Measurements from ENCODE around the gene GPD1. TPM values are rescaled to one million over a fixed set of nuclear protein-coding genes. Genes with fewer than 3 reads are reported as not detected.

The GPD1 gene
- total RNA-seq, 5 donors from 2014 or later (not counting 1 experiment from before 2014, with no cell fraction given), result 0.41 to 1.1 (median 0.86) TPM

DNA sequence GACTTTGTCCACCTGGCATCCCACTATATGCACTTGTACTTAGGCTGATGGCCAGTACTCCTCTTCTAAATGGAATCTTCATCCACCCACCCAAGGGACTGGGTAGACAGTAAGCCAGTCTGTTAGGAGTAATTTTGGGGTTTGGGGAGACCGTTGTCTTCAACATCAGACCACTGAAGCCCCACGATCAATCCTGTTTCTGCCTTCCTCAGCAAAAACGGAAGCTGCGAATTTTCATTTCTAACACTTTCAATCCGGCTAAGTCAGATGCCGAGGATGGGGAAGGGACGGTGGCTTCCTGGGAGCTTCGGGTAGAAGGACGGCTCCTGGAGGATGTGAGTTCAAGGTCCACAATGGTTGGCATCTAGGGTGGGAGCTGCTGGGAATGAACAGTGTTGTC lies 16.7 kb upstream of the GPD1 start:
- Histone ChIP-seq H3K4me3 (ENCODE audit: control insufficient read depth in 1 of 2, extremely low read depth in 1 of 2, low read length in 1 of 2) (no peak overlapping the region), H3K27ac (ENCODE audit: low read length) (no peak overlapping the region), H3K9me3 (no peaks in the 10 kb centered on the region), H3K4me1 (ENCODE audit: control insufficient read depth in 1 of 2, extremely low read depth in 1 of 2, insufficient read depth in 2 of 2, low read length in 2 of 2) (peaks cover 10 to 17% of the 10 kb centered on the region in 2 experiments), H3K36me3 (ENCODE audit: control insufficient read depth in 2 of 2, extremely low read depth in 1 of 2, insufficient read depth in 1 of 2, low read length in 1 of 2) (peaks cover 10 to 45% of the 10 kb centered on the region in 2 donors), H3K27me3 (replicated peaks in 1 of 2; ENCODE audit: control insufficient read depth in 2 of 2, extremely low read depth in 1 of 2, insufficient read depth in 2 of 2, low read length in 1 of 2) (no peaks in the 10 kb centered on the region)
- Mint-ChIP-seq H3K4me3 (peak overlapping the region in 1 of 3 donors; percentile 34), H3K27ac (no peak overlapping the region), H3K4me1 (peaks cover 40 to 44% (median 40%) of the 10 kb centered on the region in 3 donors), H3K36me3 (peaks cover 32% of the 10 kb centered on the region), H3K9me3 (no peaks in the 10 kb centered on the region), H3K27me3 (no peaks in the 10 kb centered on the region)
- ATAC-seq (replicated peaks in 1 of 4), result no peak
- no peak for DNase-seq
- POLR2A ChIA-PET, result interaction anchor here in 1 of 2 donors (0.6 kb wide), 1 partner anchor 31 kb away, joined by 5 read pairs; no protein-coding TSS in a partner anchor
- WGBS (ENCODE audit: insufficient coverage), result 98% methylated on average over 8 of the region's 9 CpGs
- CTCF ChIA-PET, result interaction anchor here (0.8 to 6.9 kb wide), 4 partner anchors 16 to 62 kb away, joined by 4 to 94 read pairs (median 6); partner anchors contain the start of genes COX14 (in 1 of the 2) and RACGAP1 (in 1 of the 2)

DNA sequence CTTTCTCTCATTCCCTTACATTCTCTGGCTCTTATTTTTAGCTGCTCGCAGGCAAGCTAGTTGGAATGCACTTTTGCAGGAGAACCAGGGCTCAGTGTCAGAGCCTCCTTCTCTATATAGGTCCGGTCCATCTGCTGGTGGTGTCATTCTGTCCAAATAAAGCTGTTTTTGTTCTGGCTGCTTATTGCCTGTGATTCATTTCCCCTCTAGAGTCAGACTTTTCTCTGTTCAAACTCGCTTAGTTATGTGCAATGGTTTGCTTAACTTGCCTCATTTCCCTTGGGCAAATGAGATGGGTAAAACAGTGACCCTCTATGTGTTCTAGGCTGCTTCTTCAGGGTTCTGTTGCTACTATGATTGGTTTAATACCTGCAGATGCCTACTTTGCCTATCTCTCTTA lies 15.8 kb upstream of the GPD1 start:
- ChIA-PET CTCF (interaction anchor here (0.5 to 6.9 kb wide), 6 partner anchors 16 to 923 kb away, joined by 3 to 94 read pairs (median 4); partner anchors contain the start of genes COX14 (in 1 of the 2), GPD1 (in 1 of the 2) and RACGAP1 (in 1 of the 2)), POLR2A (interaction anchor here in 1 of 2 donors (0.6 kb wide), 1 partner anchor 30 kb away, joined by 5 read pairs; no protein-coding TSS in a partner anchor)
- H3K36me3 ChIP-seq (ENCODE audit: control insufficient read depth in 2 of 2, extremely low read depth in 1 of 2, insufficient read depth in 1 of 2, low read length in 1 of 2), result peaks cover 10 to 52% of the 10 kb centered on the region in 2 donors
- no peaks in the 10 kb centered on the region for H3K27me3 ChIP-seq (replicated peaks in 1 of 2; ENCODE audit: control insufficient read depth in 2 of 2, extremely low read depth in 1 of 2, insufficient read depth in 2 of 2, low read length in 1 of 2)
- 90% methylated on average over 3 of the region's 3 CpGs for WGBS (ENCODE audit: insufficient coverage)
- no peaks in the 10 kb centered on the region for H3K9me3 Mint-ChIP-seq
- H3K27me3 Mint-ChIP-seq, result no peaks in the 10 kb centered on the region
- no peak overlapping the region for H3K4me3 Mint-ChIP-seq
- ATAC-seq (replicated peaks in 1 of 4), result no peak
- H3K9me3 ChIP-seq, result no peaks in the 10 kb centered on the region
- H3K36me3 Mint-ChIP-seq, result peaks cover 32% of the 10 kb centered on the region
- H3K4me3 ChIP-seq (ENCODE audit: control insufficient read depth in 1 of 2, extremely low read depth in 1 of 2, low read length in 1 of 2), result no peak overlapping the region
- H3K27ac Mint-ChIP-seq, result peak overlapping the region; percentile 11 to 50
- peaks cover 40 to 44% (median 40%) of the 10 kb centered on the region in 3 donors for H3K4me1 Mint-ChIP-seq
- DNase-seq, result no peak
- H3K4me1 ChIP-seq (ENCODE audit: control insufficient read depth in 1 of 2, extremely low read depth in 1 of 2, insufficient read depth in 2 of 2, low read length in 2 of 2), result peaks cover 10 to 17% of the 10 kb centered on the region in 2 experiments
- no peak overlapping the region for H3K27ac ChIP-seq (ENCODE audit: low read length)

DNA sequence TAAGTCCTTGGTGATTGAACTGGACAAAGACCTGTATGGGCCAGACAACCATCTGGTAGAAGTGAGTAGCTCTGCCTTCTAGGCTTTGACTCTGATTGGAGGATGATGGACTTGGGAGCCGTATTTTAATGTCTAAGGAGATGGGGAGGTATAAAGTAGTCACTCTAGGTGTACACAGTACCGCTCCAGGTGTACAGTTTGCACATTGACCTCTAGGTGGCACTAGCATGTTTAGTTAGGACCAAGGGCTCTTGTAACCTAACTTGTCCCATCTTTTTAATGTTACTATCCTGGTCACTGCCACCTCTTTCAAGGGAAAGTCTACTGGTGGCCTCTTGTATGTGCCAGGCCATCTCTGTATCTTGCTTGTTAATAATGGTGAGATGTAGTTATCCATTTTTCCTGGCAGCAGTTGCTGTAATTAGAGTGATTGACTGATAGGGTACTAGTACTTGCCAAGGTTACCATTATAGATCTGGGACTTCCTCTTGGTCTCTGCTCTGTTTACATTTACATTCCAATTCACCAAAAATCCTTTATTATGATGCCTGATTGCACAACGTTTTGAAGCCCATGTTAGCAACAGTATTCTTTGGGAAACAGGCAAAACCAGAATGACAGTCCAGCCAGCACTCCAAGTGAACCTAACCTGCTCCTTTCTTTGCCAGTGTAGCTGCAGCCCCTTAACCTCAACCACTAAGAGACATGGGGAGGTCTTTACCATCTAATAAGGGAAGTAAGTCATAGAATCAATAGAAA lies 15.1 kb upstream of the GPD1 start:
- Mint-ChIP-seq H3K27me3 (no peaks in the 10 kb centered on the region), H3K4me3 (no peak overlapping the region), H3K9me3 (no peaks in the 10 kb centered on the region), H3K36me3 (peaks cover 33% of the 10 kb centered on the region), H3K4me1 (peaks cover 35 to 39% (median 35%) of the 10 kb centered on the region in 3 donors), H3K27ac (peak overlapping the region; percentile 12 to 73)
- H3K27ac ChIP-seq (ENCODE audit: low read length), result no peak overlapping the region
- WGBS (ENCODE audit: insufficient coverage), result 5% methylated on average over 3 of the region's 3 CpGs
- H3K9me3 ChIP-seq, result no peaks in the 10 kb centered on the region
- H3K4me1 ChIP-seq (ENCODE audit: control insufficient read depth in 1 of 2, extremely low read depth in 1 of 2, insufficient read depth in 2 of 2, low read length in 2 of 2), result peaks cover 10 to 15% of the 10 kb centered on the region in 2 experiments
- peaks cover 10 to 59% of the 10 kb centered on the region in 2 donors for H3K36me3 ChIP-seq (ENCODE audit: control insufficient read depth in 2 of 2, extremely low read depth in 1 of 2, insufficient read depth in 1 of 2, low read length in 1 of 2)
- H3K27me3 ChIP-seq (replicated peaks in 1 of 2; ENCODE audit: control insufficient read depth in 2 of 2, extremely low read depth in 1 of 2, insufficient read depth in 2 of 2, low read length in 1 of 2), result no peaks in the 10 kb centered on the region
- ChIA-PET CTCF (interaction anchor here (0.5 to 6.9 kb wide), 9 partner anchors 13 to 922 kb away, joined by 3 to 94 read pairs (median 3); partner anchors contain the start of gene COX14 (in 1 of the 2)), POLR2A (interaction anchor here in 1 of 2 donors (0.5 kb wide), 1 partner anchor 76 kb away, joined by 4 read pairs; no protein-coding TSS in a partner anchor)
- DNase-seq, result peak in 27 of 35 experiments; percentile 11 to 78 (median 40)
- peak in 3 of 4 experiments; percentile 23 to 35 (median 26) for ATAC-seq (replicated peaks in 1 of 4)
- no peak overlapping the region for H3K4me3 ChIP-seq (ENCODE audit: control insufficient read depth in 1 of 2, extremely low read depth in 1 of 2, low read length in 1 of 2)

DNA sequence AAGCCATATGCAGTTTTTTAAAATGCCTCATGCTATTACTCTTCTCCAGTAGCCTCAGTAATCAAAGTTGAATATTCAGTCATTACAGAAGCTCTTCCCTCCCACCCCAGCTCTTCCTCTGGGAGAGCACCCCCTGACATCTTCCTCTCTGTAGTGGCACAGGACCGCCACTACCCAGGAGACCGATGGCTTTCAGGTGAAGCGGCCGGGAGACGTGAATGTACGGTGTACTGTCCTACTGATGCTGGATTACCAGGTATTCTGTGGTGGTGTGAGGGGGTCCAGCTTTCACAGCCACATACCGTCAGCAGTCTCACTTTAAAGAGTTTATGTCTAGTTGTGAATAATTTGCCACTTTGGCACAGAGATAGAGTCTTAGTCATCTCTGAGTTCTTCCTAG lies 14.1 kb upstream of the GPD1 start:
- H3K36me3 Mint-ChIP-seq, result peaks cover 35% of the 10 kb centered on the region
- H3K27ac ChIP-seq (ENCODE audit: low read length), result no peak overlapping the region
- no peak overlapping the region for H3K4me3 Mint-ChIP-seq
- WGBS (ENCODE audit: insufficient coverage), result no CpG with 5 or more reads among the region's 7 CpGs
- no peak overlapping the region for H3K4me3 ChIP-seq (ENCODE audit: control insufficient read depth in 1 of 2, extremely low read depth in 1 of 2, low read length in 1 of 2)
- CTCF ChIA-PET, result interaction anchor here (0.5 to 6.9 kb wide), 16 partner anchors 12 to 1115 kb away, joined by 3 to 94 read pairs (median 4); partner anchors contain the start of genes COX14 (in 2 of the 2) and CERS5 (in 1 of the 2)
- POLR2A ChIA-PET, result interaction anchor here in 1 of 2 donors (0.5 kb wide), 1 partner anchor 26 kb away, joined by 4 read pairs; no protein-coding TSS in a partner anchor
- peaks cover 33 to 35% (median 33%) of the 10 kb centered on the region in 3 donors for H3K4me1 Mint-ChIP-seq
- no peaks in the 10 kb centered on the region for H3K9me3 Mint-ChIP-seq
- H3K27me3 Mint-ChIP-seq, result no peaks in the 10 kb centered on the region
- H3K27ac Mint-ChIP-seq, result no peak overlapping the region
- no peak for ATAC-seq (replicated peaks in 1 of 4)
- no peak for DNase-seq
- no peaks in the 10 kb centered on the region for H3K27me3 ChIP-seq (replicated peaks in 1 of 2; ENCODE audit: control insufficient read depth in 2 of 2, extremely low read depth in 1 of 2, insufficient read depth in 2 of 2, low read length in 1 of 2)
- peaks cover 10 to 69% of the 10 kb centered on the region in 2 donors for H3K36me3 ChIP-seq (ENCODE audit: control insufficient read depth in 2 of 2, extremely low read depth in 1 of 2, insufficient read depth in 1 of 2, low read length in 1 of 2)
- H3K4me1 ChIP-seq (ENCODE audit: control insufficient read depth in 1 of 2, extremely low read depth in 1 of 2, insufficient read depth in 2 of 2, low read length in 2 of 2), result peaks cover 7% of the 10 kb centered on the region in 2 experiments
- no peaks in the 10 kb centered on the region for H3K9me3 ChIP-seq

DNA sequence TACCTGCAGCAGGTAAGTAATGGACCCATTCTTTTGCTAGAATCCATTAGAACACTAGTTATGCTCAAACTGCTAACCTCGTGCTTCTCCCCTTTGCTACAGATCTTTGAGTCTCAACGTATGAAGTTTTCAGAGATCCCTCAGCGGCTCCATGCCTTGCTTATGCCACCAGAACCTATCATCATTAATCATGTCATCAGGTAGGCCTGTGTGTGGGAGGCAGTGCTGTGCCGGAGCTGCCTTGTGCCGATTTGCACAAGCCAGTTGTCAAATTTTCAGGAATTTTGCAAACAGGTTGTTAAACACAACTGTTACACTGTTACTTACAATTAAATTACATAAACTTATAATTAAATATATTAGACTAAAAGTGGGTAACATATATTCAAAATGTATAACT lies 13.4 kb upstream of the GPD1 start:
- DNase-seq (no peak), ATAC-seq (replicated peaks in 1 of 4) (no peak)
- Mint-ChIP-seq H3K36me3 (peaks cover 39% of the 10 kb centered on the region), H3K4me1 (peaks cover 29 to 32% (median 31%) of the 10 kb centered on the region in 3 donors), H3K27ac (no peak overlapping the region), H3K9me3 (no peaks in the 10 kb centered on the region), H3K27me3 (no peaks in the 10 kb centered on the region), H3K4me3 (no peak overlapping the region)
- WGBS (ENCODE audit: insufficient coverage), result 100% methylated on average over 1 of the region's 5 CpGs
- ChIA-PET CTCF (interaction anchor here (0.8 to 6.9 kb wide), 7 partner anchors 16 to 512 kb away, joined by 3 to 94 read pairs (median 4); partner anchors contain the start of genes CERS5 (in 1 of the 2) and COX14 (in 1 of the 2)), POLR2A (interaction anchor here in 1 of 2 donors (0.6 kb wide), 2 partner anchors 44 to 241 kb away, joined by 3 read pairs; no protein-coding TSS in a partner anchor)
- H3K36me3 ChIP-seq (ENCODE audit: control insufficient read depth in 2 of 2, extremely low read depth in 1 of 2, insufficient read depth in 1 of 2, low read length in 1 of 2), result peaks cover 10 to 74% of the 10 kb centered on the region in 2 donors
- no peak overlapping the region for H3K4me3 ChIP-seq (ENCODE audit: control insufficient read depth in 1 of 2, extremely low read depth in 1 of 2, low read length in 1 of 2)
- H3K9me3 ChIP-seq, result no peaks in the 10 kb centered on the region
- H3K4me1 ChIP-seq (ENCODE audit: control insufficient read depth in 1 of 2, extremely low read depth in 1 of 2, insufficient read depth in 2 of 2, low read length in 2 of 2), result peaks cover 7% of the 10 kb centered on the region in 2 experiments
- no peak overlapping the region for H3K27ac ChIP-seq (ENCODE audit: low read length)
- H3K27me3 ChIP-seq (replicated peaks in 1 of 2; ENCODE audit: control insufficient read depth in 2 of 2, extremely low read depth in 1 of 2, insufficient read depth in 2 of 2, low read length in 1 of 2), result no peaks in the 10 kb centered on the region

DNA sequence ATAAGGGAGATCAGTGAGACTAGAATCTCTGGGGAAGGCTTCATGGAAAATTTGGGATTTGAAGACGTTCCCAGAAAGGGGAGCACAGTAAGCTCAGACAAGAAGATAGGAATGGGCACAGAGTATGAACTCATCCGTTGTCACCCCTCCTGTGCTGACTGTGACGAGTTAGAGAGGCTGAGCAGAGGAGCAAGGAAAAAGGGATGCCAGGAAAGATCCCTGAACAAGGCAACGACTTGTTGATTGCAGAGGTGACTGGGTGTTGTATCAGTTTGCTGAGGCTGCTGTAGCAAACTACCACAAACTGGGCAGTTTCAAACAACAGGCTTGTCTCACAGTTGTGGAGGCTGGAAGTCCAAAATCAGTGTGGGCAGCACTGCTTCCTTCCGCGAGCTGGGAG lies 5.9 kb upstream of the GPD1 start:
- CTCF ChIA-PET, result no interaction called here
- no peaks in the 10 kb centered on the region for H3K27me3 Mint-ChIP-seq
- H3K9me3 Mint-ChIP-seq, result no peaks in the 10 kb centered on the region
- peaks cover 56% of the 10 kb centered on the region for H3K36me3 Mint-ChIP-seq
- Histone ChIP-seq H3K27me3 (replicated peaks in 1 of 2; ENCODE audit: control insufficient read depth in 2 of 2, extremely low read depth in 1 of 2, insufficient read depth in 2 of 2, low read length in 1 of 2) (no peaks in the 10 kb centered on the region), H3K4me1 (ENCODE audit: control insufficient read depth in 1 of 2, extremely low read depth in 1 of 2, insufficient read depth in 2 of 2, low read length in 2 of 2) (no peaks in the 10 kb centered on the region), H3K4me3 (ENCODE audit: control insufficient read depth in 1 of 2, extremely low read depth in 1 of 2, low read length in 1 of 2) (no peak overlapping the region), H3K27ac (ENCODE audit: low read length) (no peak overlapping the region), H3K36me3 (ENCODE audit: control insufficient read depth in 2 of 2, extremely low read depth in 1 of 2, insufficient read depth in 1 of 2, low read length in 1 of 2) (peaks cover 21 to 73% of the 10 kb centered on the region in 2 donors), H3K9me3 (no peaks in the 10 kb centered on the region)
- POLR2A ChIA-PET, result interaction anchor here in 1 of 2 donors (0.7 kb wide), 1 partner anchor 339 kb away, joined by 4 read pairs; no protein-coding TSS in a partner anchor
- no peaks in the 10 kb centered on the region for H3K4me1 Mint-ChIP-seq
- DNase-seq, result no peak
- no peak overlapping the region for H3K27ac Mint-ChIP-seq
- ATAC-seq (replicated peaks in 1 of 4), result no peak
- H3K4me3 Mint-ChIP-seq, result no peak overlapping the region
- 100% methylated on average over 4 of the region's 6 CpGs for WGBS (ENCODE audit: insufficient coverage)

Measured in T-cell (primary cell).